Endothelial cell of umbilical vein (primary cell): ENCODE results near the gene TMEM209. TPM values are rescaled to one million over a fixed set of nuclear protein-coding genes. Genes with fewer than 3 reads are reported as not detected.

ENCODE experiments used
- BruUV-seq: library from RNA; stranded (reverse); fragments of 400-500 nt; replicated peaks from 2 replicates; lab custom pipeline; 2021; lab: Mats Ljungman, UMichigan
- CTCF ChIA-PET: fragments of 300-600, 350-600 bp; sonication (Branson Sonifier 250); formaldehyde crosslinking; loops from one replicate; lab custom pipeline; 2021; ENCODE audit warnings: antibody characterized with exemption, inconsistent platforms; lab: Charles Lee
- POLR2A ChIA-PET: fragments of 300-600, 350-600 bp; sonication (Branson Sonifier 250); formaldehyde crosslinking; loops from one replicate; lab custom pipeline; 2021; ENCODE audit warnings: antibody characterized with exemption, inconsistent platforms; lab: Charles Lee
- DNase-seq: peaks from one replicate; pipeline ENCODE4 v3.0.0-alpha.2; 2011; ENCODE audit warnings: low read depth, low spot score
- FAIRE-seq: peaks from 2 replicates; lab custom pipeline; 2011; peaks lifted over from hg19 to GRCh38; lab: Jason Lieb, UNC
- H2AFZ ChIP-seq: 2 replicates; pipeline ENCODE4 v1.6.0; 2012; ENCODE audit warnings: low read depth, low read length, control low read depth, inconsistent platforms
- H3K27ac ChIP-seq: 2 replicates; pipeline ENCODE4 v1.5.1; 2011; ENCODE audit warnings: low read depth, mild to moderate bottlenecking, control low read depth, low read length, moderate library complexity; ENCODE audit not compliant: insufficient read depth
- H3K27me3 ChIP-seq, 2 experiments: 2 replicates each; pipeline versions ENCODE4 v1.6.0 to v1.6.1; 2011; ENCODE audit warnings: low read length in 2 of 2, mixed read lengths in 1 of 2; ENCODE audit not compliant: control insufficient read depth in 2 of 2, insufficient read depth in 2 of 2
- H3K36me3 ChIP-seq, 2 experiments: 2 replicates in 1 of 2; 3 replicates in 1 of 2; pipeline ENCODE4 v1.5.1; 2011; ENCODE audit warnings: low read length in 2 of 2, mild to moderate bottlenecking in 1 of 2, moderate library complexity in 1 of 2; ENCODE audit not compliant: control insufficient read depth in 2 of 2, insufficient read depth in 2 of 2; ENCODE audit errors: extremely low read depth in 1 of 2
- H3K4me1 ChIP-seq: 3 replicates; pipeline ENCODE4 v1.5.1; 2011; ENCODE audit warnings: mild to moderate bottlenecking, low read length; ENCODE audit not compliant: control insufficient read depth, insufficient read depth; ENCODE audit errors: extremely low read depth
- H3K4me2 ChIP-seq: 2 replicates; pipeline ENCODE4 v1.6.1; 2011; ENCODE audit warnings: low read length, control low read depth, mixed read lengths; ENCODE audit not compliant: insufficient read depth
- H3K4me3 ChIP-seq, 3 experiments: fragments of 200-600 bp in 1 of 3; sonication (generic), shearing (Covaris generic) in 1 of 3; replicated peaks in 1 of 3; 2 replicates each; pipeline ENCODE4 v1.5.1; 2011 to 2016; ENCODE audit warnings: control low read depth in 3 of 3, low read length in 3 of 3, mild to moderate bottlenecking in 2 of 3, inconsistent platforms in 1 of 3, low read depth in 1 of 3, moderate library complexity in 1 of 3; ENCODE audit not compliant: insufficient read depth in 1 of 3
- H3K79me2 ChIP-seq: 2 replicates; pipeline ENCODE4 v1.6.0; 2012; ENCODE audit warnings: low read length, inconsistent platforms; ENCODE audit not compliant: control insufficient read depth, insufficient read depth
- H3K9ac ChIP-seq: replicated peaks from 2 replicates; pipeline ENCODE3; 2011; ENCODE audit warnings: low read length, control low read depth; ENCODE audit not compliant: insufficient read depth; ENCODE audit errors: extremely low read depth
- H3K9me1 ChIP-seq: replicated peaks from 3 replicates; pipeline ENCODE4 v1.6.0; 2011; ENCODE audit warnings: mild to moderate bottlenecking, low read length; ENCODE audit not compliant: control insufficient read depth, insufficient read depth; ENCODE audit errors: extremely low read depth
- H3K9me3 ChIP-seq: replicated peaks from 2 replicates; pipeline ENCODE4 v1.5.1; 2012; ENCODE audit warnings: low read length, inconsistent platforms; ENCODE audit not compliant: control insufficient read depth, insufficient read depth
- H4K20me1 ChIP-seq: replicated peaks from 2 replicates; pipeline ENCODE3; 2011; ENCODE audit warnings: mild to moderate bottlenecking, low read length; ENCODE audit not compliant: control insufficient read depth, insufficient read depth; ENCODE audit errors: extremely low read depth
- CTCF ChIP-seq, 2 donors: IDR thresholded peaks; 1 replicate in 1 of 2; 2 replicates in 1 of 2; pipeline ENCODE4 v1.5.1; 2011; ENCODE audit warnings: low read length in 2 of 2, mild to moderate bottlenecking in 2 of 2, moderate library complexity in 2 of 2, control low read depth in 1 of 2, inconsistent platforms in 1 of 2, low read depth in 1 of 2; ENCODE audit not compliant: insufficient read depth in 1 of 2; ENCODE audit errors: extremely low read depth in 1 of 2
- EZH2 ChIP-seq: IDR thresholded peaks from 2 replicates; pipeline ENCODE4 v1.6.1; 2012; ENCODE audit warnings: borderline replicate concordance, low read depth, mild to moderate bottlenecking, moderate library complexity, low read length, inconsistent platforms; ENCODE audit not compliant: severe bottlenecking
- FOS ChIP-seq: IDR thresholded peaks from 2 replicates; pipeline ENCODE4 v1.6.1; 2011; ENCODE audit warnings: mild to moderate bottlenecking, low read length, moderate library complexity, borderline replicate concordance; ENCODE audit not compliant: insufficient read depth
- GATA2 ChIP-seq: IDR thresholded peaks from 2 replicates; pipeline ENCODE4 v1.7.0; 2011; ENCODE audit warnings: low read depth, mild to moderate bottlenecking, moderate library complexity, mixed read lengths, low read length; ENCODE audit not compliant: insufficient read length, insufficient read depth
- JUN ChIP-seq: IDR thresholded peaks from 2 replicates; pipeline ENCODE4 v1.6.1; 2011; ENCODE audit warnings: borderline replicate concordance, low read depth; ENCODE audit not compliant: insufficient read length, insufficient read depth
- MAX ChIP-seq: IDR thresholded peaks from 2 replicates; pipeline ENCODE4 v1.6.1; 2011; ENCODE audit not compliant: insufficient read depth, insufficient read length
- MYC ChIP-seq: IDR thresholded peaks from one replicate; pipeline ENCODE4 v1.6.1; 2011; ENCODE audit warnings: mild to moderate bottlenecking, low read depth, low read length
- POLR2A ChIP-seq: IDR thresholded peaks from 2 replicates; pipeline ENCODE4 v1.6.1; 2012; ENCODE audit warnings: low read depth, mild to moderate bottlenecking, control low read depth, low read length
- POLR2AphosphoS5 ChIP-seq: IDR thresholded peaks from 2 replicates; pipeline ENCODE4 v1.6.1; 2012; ENCODE audit warnings: low read depth, mild to moderate bottlenecking, control low read depth, low read length, moderate library complexity; ENCODE audit not compliant: insufficient read depth
- dilution Hi-C: fragments of 300-500 bp; cut with MboI; formaldehyde crosslinking; loops from one replicate; pipeline ENCODE4 v1.15.0; 2019; ENCODE audit warnings: low sequenced_read_pairs; ENCODE audit not compliant: extremely low pct_ligation_motif_present
- intact Hi-C: fragments of 100-400 bp; cut with micrococcal nuclease; formaldehyde crosslinking; loops from one replicate; pipeline ENCODE4 v1.10.0; 2022
- polyA plus RNA-seq, 4 experiments: library from polyadenylated mRNA; depleted of rRNA in 3 of 4; stranded (reverse) in 3 of 4; unstranded in 1 of 4; fragments of >200 nt; gene quantifications; 2 replicates each; pipeline versions ENCODE4 v1.2.1 to v1.2.3, GENCODE V29; 2011 to 2012; ENCODE audit warnings: missing spikeins in 1 of 4
- total RNA-seq: library from RNA; stranded (reverse); gene quantifications from 2 replicates; pipeline ENCODE4 v1.2.3, GENCODE V29; 2021

Gene TMEM209
- total and polyA plus RNA-seq, 2 donors (not counting 3 experiments of a cell fraction or from before 2014, with no cell fraction given) = 13.0 to 16.6 TPM

GRCh38 chr7:130156140-130156539 lies 49.1 kb downstream of the TMEM209 start:
- Histone ChIP-seq H3K4me2 (no peak overlapping the region), H4K20me1 (no peaks in the 10 kb centered on the region), H3K4me1 (no peaks in the 10 kb centered on the region), H3K27ac (no peak overlapping the region), H3K9ac (no peak overlapping the region), H3K27me3 (no peaks in the 10 kb centered on the region), H3K4me3 (no peak overlapping the region), H3K36me3 (no peaks in the 10 kb centered on the region), H3K9me1 (no peaks in the 10 kb centered on the region), H3K9me3 (no peaks in the 10 kb centered on the region), H2AFZ (no peak overlapping the region), H3K79me2 (no peaks in the 10 kb centered on the region)
- ChIA-PET POLR2A (interaction anchor here (0.6 to 0.7 kb wide), 2 partner anchors 49 to 102 kb away, joined by 5 to 6 read pairs; no protein-coding TSS in a partner anchor), CTCF (interaction anchor here (1.1 kb wide), 1 partner anchor 566 kb away, joined by 4 read pairs; no protein-coding TSS in a partner anchor)
- DNase-seq (no peak), FAIRE-seq (no peak)
- no TSS peak for BruUV-seq
- no peak for TF ChIP-seq JUN
- no peak for TF ChIP-seq CTCF (IDR thresholded peaks at IDR 0.05; ENCODE audit: extremely low read depth in 1 of 2, insufficient read depth in 1 of 2, low read depth in 1 of 2, low read length in 2 of 2)
- TF ChIP-seq EZH2 = no peak
- TF ChIP-seq MAX = no peak
- TF ChIP-seq GATA2 = no peak
- TF ChIP-seq FOS = no peak
- TF ChIP-seq POLR2A = no peak
- no peak for TF ChIP-seq POLR2AphosphoS5
- no peak for TF ChIP-seq MYC
- dilution Hi-C loops (no loop called here), intact Hi-C loops (no loop called here)
